Suprapubic skin (tissue), 4 donors: Measurements from ENCODE around the gene UBE2L3. TPM values are rescaled to one million over a fixed set of nuclear protein-coding genes. Genes with fewer than 3 reads are reported as not detected.

Experiments used
- DNase-seq, 2 donors: peaks; one replicate each; pipeline ENCODE4 v3.0.0-alpha.2; 2019; ENCODE audit warnings: low spot score in 2 of 2
- H3K27ac ChIP-seq: fragments of 200-600 bp; sonication (generic); one replicate; pipeline ENCODE4 v1.5.1; 2019
- H3K27me3 ChIP-seq: fragments of 200-600 bp; sonication (generic); one replicate; pipeline ENCODE4 v1.5.1; 2019
- H3K36me3 ChIP-seq: fragments of 200-600 bp; sonication (generic); one replicate; pipeline ENCODE4 v1.5.1; 2019
- H3K4me1 ChIP-seq: fragments of 200-600 bp; sonication (generic); one replicate; pipeline ENCODE4 v1.5.1; 2019
- H3K4me3 ChIP-seq: fragments of 200-600 bp; sonication (generic); one replicate; pipeline ENCODE4 v1.5.1; 2019; ENCODE audit warnings: mild to moderate bottlenecking
- H3K9me3 ChIP-seq: fragments of 200-600 bp; sonication (generic); one replicate; pipeline ENCODE4 v1.5.1; 2019
- EP300 ChIP-seq: sonication (generic); formaldehyde crosslinking; IDR thresholded peaks from one replicate; pipeline ENCODE4 v1.6.1; 2017; ENCODE audit warnings: antibody characterized with exemption
- POLR2A ChIP-seq, 2 donors: fragments of 450-650 bp; IDR thresholded peaks; one replicate each; pipeline ENCODE4 v1.6.1; 2017; ENCODE audit warnings: antibody characterized with exemption in 2 of 2, mild to moderate bottlenecking in 2 of 2, moderate library complexity in 2 of 2
- POLR2AphosphoS5 ChIP-seq, 3 donors: sonication (generic); formaldehyde crosslinking; IDR thresholded peaks; one replicate each; pipeline ENCODE4 v1.6.1; 2017; ENCODE audit warnings: antibody characterized with exemption in 3 of 3
- WGBS: methylation state at CpG from one replicate; pipeline ENCODE4 v1.1.5; 2018; 5-methylcytosine and 5-hydroxymethylcytosine counted together
- total RNA-seq, 4 donors: library from RNA; depleted of rRNA; stranded (reverse); fragments of >200 nt; gene quantifications; one replicate each; pipeline ENCODE4 v1.1.0, GENCODE V29; 2016
- TF ChIP-seq, protein P1 (sequence below), 2 donors: fragments of 200-600 bp in 1 of 2; fragments of 450-650 bp in 1 of 2; sonication (generic) in 1 of 2; IDR thresholded peaks; one replicate each; pipeline ENCODE4 v1.5.1; 2016 to 2019; ENCODE audit warnings: antibody characterized with exemption in 2 of 2, mild to moderate bottlenecking in 1 of 2, moderate library complexity in 1 of 2

Gene UBE2L3
- total RNA-seq, 4 donors from 2014 or later = 28.6 to 52.2 (median 48.1) TPM

- TF ChIP-seq, protein P1, sequence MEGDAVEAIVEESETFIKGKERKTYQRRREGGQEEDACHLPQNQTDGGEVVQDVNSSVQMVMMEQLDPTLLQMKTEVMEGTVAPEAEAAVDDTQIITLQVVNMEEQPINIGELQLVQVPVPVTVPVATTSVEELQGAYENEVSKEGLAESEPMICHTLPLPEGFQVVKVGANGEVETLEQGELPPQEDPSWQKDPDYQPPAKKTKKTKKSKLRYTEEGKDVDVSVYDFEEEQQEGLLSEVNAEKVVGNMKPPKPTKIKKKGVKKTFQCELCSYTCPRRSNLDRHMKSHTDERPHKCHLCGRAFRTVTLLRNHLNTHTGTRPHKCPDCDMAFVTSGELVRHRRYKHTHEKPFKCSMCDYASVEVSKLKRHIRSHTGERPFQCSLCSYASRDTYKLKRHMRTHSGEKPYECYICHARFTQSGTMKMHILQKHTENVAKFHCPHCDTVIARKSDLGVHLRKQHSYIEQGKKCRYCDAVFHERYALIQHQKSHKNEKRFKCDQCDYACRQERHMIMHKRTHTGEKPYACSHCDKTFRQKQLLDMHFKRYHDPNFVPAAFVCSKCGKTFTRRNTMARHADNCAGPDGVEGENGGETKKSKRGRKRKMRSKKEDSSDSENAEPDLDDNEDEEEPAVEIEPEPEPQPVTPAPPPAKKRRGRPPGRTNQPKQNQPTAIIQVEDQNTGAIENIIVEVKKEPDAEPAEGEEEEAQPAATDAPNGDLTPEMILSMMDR (IDR thresholded peaks at IDR 0.05) = peak; percentile 3 to 43
- TF ChIP-seq EP300 (no peak), POLR2A (IDR thresholded peaks at IDR 0.05) (no peak)
- H3K4me3 ChIP-seq = no peak overlapping the region
- H3K9me3 ChIP-seq = no peaks in the 10 kb centered on the region
- 50% methylated on average over 7 of the region's 8 CpGs for WGBS
- H3K27ac ChIP-seq = no peak overlapping the region
- peaks cover 1% of the 10 kb centered on the region for H3K36me3 ChIP-seq
- H3K4me1 ChIP-seq = peaks cover 49% of the 10 kb centered on the region
- H3K27me3 ChIP-seq = no peaks in the 10 kb centered on the region
- no peak for DNase-seq
Observed at GRCh38 chr22:21624120-21624879, 56.8 kb downstream of the UBE2L3 start.

DNA sequence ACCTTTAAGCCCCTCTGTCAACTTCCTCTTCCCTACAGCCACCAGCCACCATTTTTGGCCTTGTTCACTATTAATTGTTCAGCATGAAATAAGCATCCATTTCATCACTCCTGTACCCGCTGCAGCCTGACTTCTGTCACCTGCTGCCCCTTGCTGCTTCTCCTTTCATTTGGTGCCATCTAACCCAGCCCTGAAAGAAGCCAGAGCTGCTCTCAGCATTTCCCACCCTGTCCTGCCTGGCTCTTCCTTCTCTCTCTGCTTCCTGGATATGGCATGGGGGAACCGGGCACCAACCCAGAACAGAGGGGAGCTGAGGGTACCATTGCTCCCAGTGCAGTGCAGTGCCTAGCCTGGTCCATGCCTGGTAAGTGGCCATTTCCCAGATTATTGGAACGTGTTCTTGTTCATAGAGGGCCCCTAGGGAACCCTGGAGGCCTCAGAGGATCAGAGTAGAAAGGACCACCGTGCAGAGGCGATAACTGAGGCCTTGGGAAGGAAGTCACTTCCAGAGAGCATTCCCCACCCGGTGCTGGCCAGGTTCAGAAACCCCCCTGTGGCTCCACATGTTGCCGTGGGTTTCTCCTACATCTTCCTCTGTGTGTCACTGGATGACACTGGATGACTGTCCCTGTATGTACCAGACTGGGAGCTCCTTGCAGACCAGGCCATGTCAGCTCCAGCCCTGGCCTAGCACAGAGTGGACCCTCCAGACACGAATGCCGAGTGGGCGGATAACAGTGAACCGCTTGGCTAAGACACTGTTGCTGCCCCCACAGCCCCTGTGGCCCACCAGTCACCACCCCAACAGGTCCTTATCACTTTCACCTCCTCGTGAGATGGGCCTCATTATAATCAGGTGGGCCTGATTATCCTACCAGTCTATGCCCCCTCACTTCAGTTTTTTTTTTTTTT lies 57.6 kb downstream of the UBE2L3 start:
- Histone ChIP-seq H3K27me3 (no peaks in the 10 kb centered on the region), H3K9me3 (no peaks in the 10 kb centered on the region), H3K4me3 (no peak overlapping the region), H3K27ac (no peak overlapping the region), H3K4me1 (peaks cover 52% of the 10 kb centered on the region), H3K36me3 (no peaks in the 10 kb centered on the region)
- no peak for TF ChIP-seq POLR2A (IDR thresholded peaks at IDR 0.05)
- TF ChIP-seq, protein P1 (IDR thresholded peaks at IDR 0.05) = no peak
- no peak for TF ChIP-seq POLR2AphosphoS5 (IDR thresholded peaks at IDR 0.05)
- no peak for TF ChIP-seq EP300
- no peak for DNase-seq
- 85% methylated on average over 12 of the region's 12 CpGs for WGBS

- Histone ChIP-seq H3K4me3 (no peak overlapping the region), H3K4me1 (peaks cover 52% of the 10 kb centered on the region), H3K27ac (no peak overlapping the region), H3K27me3 (no peaks in the 10 kb centered on the region), H3K36me3 (no peaks in the 10 kb centered on the region), H3K9me3 (no peaks in the 10 kb centered on the region)
- TF ChIP-seq, protein P1 (IDR thresholded peaks at IDR 0.05) = no peak
- TF ChIP-seq EP300 = no peak
- no peak for TF ChIP-seq POLR2AphosphoS5 (IDR thresholded peaks at IDR 0.05)
- TF ChIP-seq POLR2A (IDR thresholded peaks at IDR 0.05) = no peak
- no peak for DNase-seq
- 69% methylated on average over 4 of the region's 4 CpGs for WGBS
Observed at GRCh38 chr22:21626073-21626734, 58.7 kb downstream of the UBE2L3 start.

DNA sequence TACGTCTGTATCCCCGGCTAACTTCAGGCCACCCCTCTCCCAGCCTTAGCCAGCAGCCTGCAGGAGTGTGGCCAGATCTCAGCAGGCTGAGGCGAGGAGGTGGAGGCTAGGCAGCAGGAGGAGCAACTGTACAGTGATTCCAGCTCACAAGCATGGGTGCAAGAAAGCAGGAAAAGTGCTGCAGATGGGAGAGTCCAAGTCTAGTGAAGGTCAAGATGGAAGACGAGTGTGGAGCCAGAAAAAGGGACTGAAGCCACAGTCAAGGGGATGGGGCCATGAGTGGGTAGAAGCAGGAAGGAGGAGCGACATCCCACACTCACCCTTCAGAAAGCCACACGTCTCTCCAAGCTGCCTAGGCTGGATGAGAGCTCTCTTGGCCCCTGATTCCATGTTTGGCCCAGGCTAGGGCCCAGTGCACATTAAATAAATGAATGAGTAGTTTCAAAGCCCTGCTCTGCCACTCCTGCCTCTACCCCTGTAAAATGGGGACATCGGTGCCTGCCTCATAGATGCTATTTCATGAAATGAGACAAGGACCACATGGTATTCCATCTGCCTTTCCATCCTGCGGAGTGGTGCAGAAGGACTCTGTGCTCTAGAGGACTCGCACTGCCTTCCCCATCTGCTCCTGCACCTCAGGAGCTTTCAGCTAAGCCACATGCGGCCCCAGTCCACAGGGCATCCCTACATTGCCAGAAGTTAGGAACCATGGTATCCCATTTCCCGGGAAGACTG lies 59.4 kb downstream of the UBE2L3 start:
- no peak overlapping the region for H3K27ac ChIP-seq
- 73% methylated on average over 9 of the region's 11 CpGs for WGBS
- TF ChIP-seq EP300 (no peak), POLR2A (IDR thresholded peaks at IDR 0.05) (no peak), POLR2AphosphoS5 (IDR thresholded peaks at IDR 0.05) (no peak)
- TF ChIP-seq, protein P1 (IDR thresholded peaks at IDR 0.05) = no peak
- H3K4me1 ChIP-seq = peaks cover 50% of the 10 kb centered on the region
- no peak overlapping the region for H3K4me3 ChIP-seq
- no peak for DNase-seq
- no peaks in the 10 kb centered on the region for H3K36me3 ChIP-seq
- H3K27me3 ChIP-seq = no peaks in the 10 kb centered on the region
- H3K9me3 ChIP-seq = no peaks in the 10 kb centered on the region
